Measurements from ENCODE around the gene KCNQ4. TPM values are rescaled to one million over a fixed set of nuclear protein-coding genes. Genes with fewer than 3 reads are reported as not detected.

KCNQ4 gene
- total and polyA plus RNA-seq, 10 of the 15 experiments (the other 5 are each of a cell fraction or from before 2014, with no cell fraction given) = 0.04 to 0.18 (median 0.08) TPM; not detected in 2

- H3K9me3 ChIP-seq (replicated peaks; ENCODE audit: control insufficient read depth, insufficient read depth, low read length) = no peaks in the 10 kb centered on the region
- H3K9ac ChIP-seq (ENCODE audit: control insufficient read depth, insufficient read depth, low read length) = no peak overlapping the region
- CTCF ChIA-PET = interaction anchor here (1.0 to 9.5 kb wide), 5 partner anchors 10 to 93 kb away, joined by 3 to 84 read pairs (median 5); no protein-coding TSS in a partner anchor
- no peak overlapping the region for H3K4me2 ChIP-seq (ENCODE audit: control insufficient read depth, insufficient read depth)
- 97% methylated on average over 3 of the region's 3 CpGs for WGBS (ENCODE audit: insufficient coverage, insufficient replicate concordance, low lambda C conversion rate, missing lambda C conversion rate)
- no TSS peak for BruUV-seq (replicated peaks)
- H2AFZ ChIP-seq (ENCODE audit: control insufficient read depth, low read depth, low read length) = no peak overlapping the region
- SMC1A ChIA-PET (ENCODE audit: uncharacterized antibody, unreplicated experiment) = interaction anchor here (0.6 to 5.2 kb wide), 5 partner anchors 9 to 402 kb away, joined by 3 to 22 read pairs (median 3); no protein-coding TSS in a partner anchor
- TF ChIP-seq IKZF1 (conservative IDR thresholded peaks at IDR 0.05) = no peak
- no peak for TF ChIP-seq PAX5 (IDR thresholded peaks at IDR 0.05; ENCODE audit: borderline replicate concordance, low read depth, low read length)
- no peak for TF ChIP-seq ZNF622 (IDR thresholded peaks at IDR 0.05)
- no peak for TF ChIP-seq KLF5 (IDR thresholded peaks at IDR 0.05; ENCODE audit: partially characterized antibody)
- no peak for TF ChIP-seq ZBTB40 (IDR thresholded peaks at IDR 0.05; ENCODE audit: borderline replicate concordance)
- no peak for TF ChIP-seq E2F4 (IDR thresholded peaks at IDR 0.05; ENCODE audit: low read depth, low read length)
- no peak for TF ChIP-seq POLR2A (IDR thresholded peaks at IDR 0.05; ENCODE audit: low read depth, low read length)
- no peak for TF ChIP-seq CHD2 (IDR thresholded peaks at IDR 0.05; ENCODE audit: borderline replicate concordance, low read depth, low read length)
- no peak for TF ChIP-seq POU2F2 (IDR thresholded peaks at IDR 0.05; ENCODE audit: borderline replicate concordance, low read depth, low read length)
- no peak for TF ChIP-seq NFYA (IDR thresholded peaks at IDR 0.05; ENCODE audit: borderline replicate concordance, low read depth, low read length)
- RAD21 ChIA-PET (ENCODE audit: unreplicated experiment) = interaction anchor here (0.9 kb wide), 1 partner anchor 65 kb away, joined by 3 read pairs; the partner anchor contains the start of gene NFYC
- FAIRE-seq = no peak
- no peak for DNase-seq (ENCODE audit: low read depth, low spot score)
- POLR2A ChIA-PET = interaction anchor here (0.6 to 1.4 kb wide), 4 partner anchors 9 to 43 kb away, joined by 3 to 5 read pairs (median 4); no protein-coding TSS in a partner anchor
- no peaks in the 10 kb centered on the region; the same call in none of the 2 replicates for H3K79me2 ChIP-seq (ENCODE audit: control insufficient read depth, insufficient read depth, low read length)
- H3K36me3 ChIP-seq (ENCODE audit: control insufficient read depth in 2 of 2, insufficient read depth in 2 of 2, low read length in 1 of 2) = peaks cover 35 to 65% of the 10 kb centered on the region in 2 experiments
- in situ Hi-C loops (cut with MboI) = no loop called here
- no peaks in the 10 kb centered on the region; the same call in 1 of the 2 replicates for H4K20me1 ChIP-seq (ENCODE audit: control insufficient read depth, insufficient read depth)
- peaks cover 31% of the 10 kb centered on the region for H3K4me1 ChIP-seq (ENCODE audit: control insufficient read depth, insufficient read depth, low read length)
- no peak for ATAC-seq
- no peak overlapping the region for H3K27ac ChIP-seq (ENCODE audit: control insufficient read depth, insufficient read depth)
- intact Hi-C loops (cut with micrococcal nuclease; ENCODE audit: unreplicated experiment) = no loop called here
- H3K27me3 ChIP-seq (replicated peaks in 1 of 2; ENCODE audit: control insufficient read depth in 2 of 2, insufficient read depth in 2 of 2, low read length in 1 of 2) = no peaks in the 10 kb centered on the region
- no peak overlapping the region for H3K4me3 ChIP-seq
Observed at GRCh38 chr1:40756523-40756922, 27.1 kb upstream of the KCNQ4 start.

Measured in GM12878 (cell line).